ENCODE data around the gene ITGA4.
"Not testable (repeated sequence)": the region's sequence is repeated elsewhere in the genome, so short reads cannot be mapped to it uniquely, and the experiment has no call there.

DNA sequence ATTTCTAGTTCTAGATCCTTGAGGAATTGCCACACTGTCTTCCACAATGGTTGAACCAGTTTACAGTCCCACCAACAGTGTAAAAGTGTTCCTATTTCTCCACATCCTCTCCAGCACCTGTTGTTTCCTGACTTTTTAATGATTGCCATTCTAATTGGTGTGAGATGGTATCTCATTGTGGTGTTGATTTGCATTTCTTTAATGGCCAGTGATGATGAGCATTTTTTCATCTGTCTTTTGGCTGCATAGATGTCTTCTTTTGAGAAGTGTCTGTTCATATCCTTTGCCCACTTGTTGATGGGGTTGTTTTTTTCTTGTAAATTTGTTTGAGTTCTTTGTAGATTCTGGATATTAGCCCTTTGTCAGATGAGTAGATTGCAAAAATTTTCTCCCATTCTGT lies 7.9 kb upstream of the ITGA4 start:
- TF ChIP-seq, protein P1, sequence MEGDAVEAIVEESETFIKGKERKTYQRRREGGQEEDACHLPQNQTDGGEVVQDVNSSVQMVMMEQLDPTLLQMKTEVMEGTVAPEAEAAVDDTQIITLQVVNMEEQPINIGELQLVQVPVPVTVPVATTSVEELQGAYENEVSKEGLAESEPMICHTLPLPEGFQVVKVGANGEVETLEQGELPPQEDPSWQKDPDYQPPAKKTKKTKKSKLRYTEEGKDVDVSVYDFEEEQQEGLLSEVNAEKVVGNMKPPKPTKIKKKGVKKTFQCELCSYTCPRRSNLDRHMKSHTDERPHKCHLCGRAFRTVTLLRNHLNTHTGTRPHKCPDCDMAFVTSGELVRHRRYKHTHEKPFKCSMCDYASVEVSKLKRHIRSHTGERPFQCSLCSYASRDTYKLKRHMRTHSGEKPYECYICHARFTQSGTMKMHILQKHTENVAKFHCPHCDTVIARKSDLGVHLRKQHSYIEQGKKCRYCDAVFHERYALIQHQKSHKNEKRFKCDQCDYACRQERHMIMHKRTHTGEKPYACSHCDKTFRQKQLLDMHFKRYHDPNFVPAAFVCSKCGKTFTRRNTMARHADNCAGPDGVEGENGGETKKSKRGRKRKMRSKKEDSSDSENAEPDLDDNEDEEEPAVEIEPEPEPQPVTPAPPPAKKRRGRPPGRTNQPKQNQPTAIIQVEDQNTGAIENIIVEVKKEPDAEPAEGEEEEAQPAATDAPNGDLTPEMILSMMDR (IDR thresholded peaks at IDR 0.05) = not testable (repeated sequence)
- not testable (repeated sequence) for TF ChIP-seq EZH2 (IDR thresholded peaks at IDR 0.05; ENCODE audit: borderline replicate concordance, insufficient read depth, low read depth, low read length, poor library complexity, severe bottlenecking)

All from B cell (primary cell).